ENCODE data around the gene KPNA1. TPM values are rescaled to one million over a fixed set of nuclear protein-coding genes. Genes with fewer than 3 reads are reported as not detected.

Gene KPNA1
- total RNA-seq, 2 donors from 2014 or later, result 90.5 to 93.4 TPM

GRCh38 chr3:122391681-122392446 lies 122.9 kb downstream of the KPNA1 start:
- no peak for DNase-seq
- Mint-ChIP-seq H3K27ac (no peak overlapping the region), H3K4me3 (no peak overlapping the region), H3K4me1 (peaks cover 7% of the 10 kb centered on the region), H3K36me3 (ENCODE audit: low read depth) (peaks cover 6% of the 10 kb centered on the region), H3K27me3 (ENCODE audit: insufficient read depth) (no peaks in the 10 kb centered on the region), H3K9me3 (no peaks in the 10 kb centered on the region)
- Histone ChIP-seq H3K27me3 (ENCODE audit: control insufficient read depth, insufficient read depth, low read length, poor library complexity, severe bottlenecking) (no peaks in the 10 kb centered on the region), H3K4me3 (ENCODE audit: low read length) (no peak overlapping the region), H3K9ac (ENCODE audit: extremely low read depth, low read length, poor library complexity, severe bottlenecking) (no peak overlapping the region), H3K36me3 (ENCODE audit: control insufficient read depth, insufficient read depth, low read length) (no peaks in the 10 kb centered on the region), H3K27ac (ENCODE audit: low read depth, low read length) (no peak overlapping the region), H3K4me1 (ENCODE audit: control insufficient read depth, insufficient read depth, low read length) (peaks cover 3% of the 10 kb centered on the region), H3K9me3 (ENCODE audit: control insufficient read depth, low read length) (no peaks in the 10 kb centered on the region)
- no peak for TF ChIP-seq CTCF (conservative IDR thresholded peaks at IDR 0.05)
- WGBS, 2 experiments (ENCODE audit: insufficient coverage in 1 of 2, insufficient read length in 1 of 2), result 45 to 89% methylated on average over 1 to 2 of the region's 2 CpGs

GRCh38 chr3:122390665-122391064 lies 124.1 kb downstream of the KPNA1 start:
- no peak overlapping the region for H3K4me3 Mint-ChIP-seq
- Histone ChIP-seq H3K27me3 (ENCODE audit: control insufficient read depth, insufficient read depth, low read length, poor library complexity, severe bottlenecking) (no peaks in the 10 kb centered on the region), H3K4me1 (ENCODE audit: control insufficient read depth, insufficient read depth, low read length) (peaks cover 3% of the 10 kb centered on the region), H3K9ac (ENCODE audit: extremely low read depth, low read length, poor library complexity, severe bottlenecking) (no peak overlapping the region), H3K9me3 (ENCODE audit: control insufficient read depth, low read length) (no peaks in the 10 kb centered on the region), H3K27ac (ENCODE audit: low read depth, low read length) (no peak overlapping the region), H3K4me3 (ENCODE audit: low read length) (no peak overlapping the region), H3K36me3 (ENCODE audit: control insufficient read depth, insufficient read depth, low read length) (no peaks in the 10 kb centered on the region)
- TF ChIP-seq CTCF (conservative IDR thresholded peaks at IDR 0.05), result no peak
- peaks cover 7% of the 10 kb centered on the region for H3K4me1 Mint-ChIP-seq
- WGBS, 2 experiments (ENCODE audit: insufficient coverage in 1 of 2, insufficient read length in 1 of 2), result 72 to 80% methylated on average over 2 to 4 of the region's 4 CpGs
- no peaks in the 10 kb centered on the region for H3K9me3 Mint-ChIP-seq
- H3K36me3 Mint-ChIP-seq (ENCODE audit: low read depth), result peaks cover 14% of the 10 kb centered on the region
- H3K27ac Mint-ChIP-seq, result peak overlapping the region; percentile 46
- no peaks in the 10 kb centered on the region for H3K27me3 Mint-ChIP-seq (ENCODE audit: insufficient read depth)
- no peak for DNase-seq

GRCh38 chr3:122389892-122390291 lies 124.8 kb downstream of the KPNA1 start:
- Histone ChIP-seq H3K4me1 (ENCODE audit: control insufficient read depth, insufficient read depth, low read length) (peaks cover 3% of the 10 kb centered on the region), H3K27me3 (ENCODE audit: control insufficient read depth, insufficient read depth, low read length, poor library complexity, severe bottlenecking) (no peaks in the 10 kb centered on the region), H3K27ac (ENCODE audit: low read depth, low read length) (no peak overlapping the region), H3K9ac (ENCODE audit: extremely low read depth, low read length, poor library complexity, severe bottlenecking) (no peak overlapping the region), H3K4me3 (ENCODE audit: low read length) (no peak overlapping the region), H3K9me3 (ENCODE audit: control insufficient read depth, low read length) (no peaks in the 10 kb centered on the region), H3K36me3 (ENCODE audit: control insufficient read depth, insufficient read depth, low read length) (no peaks in the 10 kb centered on the region)
- Mint-ChIP-seq H3K4me1 (peaks cover 7% of the 10 kb centered on the region), H3K27ac (no peak overlapping the region), H3K36me3 (ENCODE audit: low read depth) (peaks cover 14% of the 10 kb centered on the region), H3K4me3 (no peak overlapping the region), H3K9me3 (no peaks in the 10 kb centered on the region), H3K27me3 (ENCODE audit: insufficient read depth) (no peaks in the 10 kb centered on the region)
- 92 to 96% methylated on average over 2 to 4 of the region's 4 CpGs for WGBS, 2 experiments (ENCODE audit: insufficient coverage in 1 of 2, insufficient read length in 1 of 2)
- TF ChIP-seq CTCF (conservative IDR thresholded peaks at IDR 0.05), result no peak
- no peak for DNase-seq
